NCI-H748 (cell line): ENCODE results near the gene KRTAP12-1.
A peak's percentile ranks its signal among the peaks of the same experiment; 100 is the strongest.
"Not testable (repeated sequence)": the region's sequence is repeated elsewhere in the genome, so short reads cannot be mapped to it uniquely, and the experiment has no call there.

ENCODE experiments used
- DNase-seq: peaks from one replicate; lab custom pipeline; 2025; ENCODE audit not compliant: unreplicated experiment; lab: John Stamatoyannopoulos, UW

Gene KRTAP12-1

GRCh38 chr21:44699502-44700001 lies 17.6 kb upstream of the KRTAP12-1 start:
- no peak for DNase-seq

DNA sequence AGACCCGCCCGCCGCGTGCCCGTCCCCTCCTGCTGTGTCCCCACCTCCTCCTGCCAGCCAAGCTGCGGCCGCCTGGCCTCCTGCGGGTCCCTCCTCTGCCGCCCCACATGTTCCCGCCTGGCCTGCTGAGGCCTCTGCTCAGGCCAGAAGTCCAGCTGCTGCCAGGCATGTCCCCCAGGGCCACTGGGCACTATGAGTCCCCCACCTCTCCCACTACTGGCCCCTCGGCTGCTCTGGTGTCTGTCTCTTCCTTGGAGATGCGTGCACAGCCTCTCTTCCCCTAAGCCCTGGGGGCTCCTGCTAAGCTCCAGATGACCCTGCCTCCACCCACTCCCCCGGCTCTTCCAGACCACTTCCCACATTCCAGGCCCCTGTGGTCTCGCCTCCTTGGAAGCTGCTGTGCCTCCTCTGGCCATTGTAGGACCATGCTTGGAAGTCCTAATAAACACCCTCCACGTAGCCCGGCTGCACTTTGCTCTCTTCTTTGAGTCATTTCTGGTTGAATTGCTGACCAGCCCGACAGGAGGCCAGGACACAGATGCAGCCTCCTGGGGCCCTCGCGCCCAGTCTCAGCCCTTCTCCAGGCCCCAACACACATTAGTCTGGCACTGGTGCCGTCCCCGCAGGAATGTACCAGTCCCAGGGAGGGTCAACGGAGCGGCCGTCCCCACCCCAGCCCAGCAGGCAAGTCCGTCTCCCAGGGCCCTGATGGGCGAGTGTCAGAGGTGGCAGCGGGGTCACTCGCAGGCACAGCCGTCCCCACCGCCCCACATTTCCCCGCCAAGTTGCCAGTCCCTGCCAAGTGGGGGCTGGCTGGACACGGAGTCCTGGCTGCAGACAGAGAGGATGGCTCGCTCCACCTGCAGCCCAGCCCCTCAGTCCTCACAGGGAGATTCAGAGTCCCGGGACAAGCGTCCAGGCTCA lies 16.1 kb upstream of the KRTAP12-1 start:
- DNase-seq = no peak

DNA sequence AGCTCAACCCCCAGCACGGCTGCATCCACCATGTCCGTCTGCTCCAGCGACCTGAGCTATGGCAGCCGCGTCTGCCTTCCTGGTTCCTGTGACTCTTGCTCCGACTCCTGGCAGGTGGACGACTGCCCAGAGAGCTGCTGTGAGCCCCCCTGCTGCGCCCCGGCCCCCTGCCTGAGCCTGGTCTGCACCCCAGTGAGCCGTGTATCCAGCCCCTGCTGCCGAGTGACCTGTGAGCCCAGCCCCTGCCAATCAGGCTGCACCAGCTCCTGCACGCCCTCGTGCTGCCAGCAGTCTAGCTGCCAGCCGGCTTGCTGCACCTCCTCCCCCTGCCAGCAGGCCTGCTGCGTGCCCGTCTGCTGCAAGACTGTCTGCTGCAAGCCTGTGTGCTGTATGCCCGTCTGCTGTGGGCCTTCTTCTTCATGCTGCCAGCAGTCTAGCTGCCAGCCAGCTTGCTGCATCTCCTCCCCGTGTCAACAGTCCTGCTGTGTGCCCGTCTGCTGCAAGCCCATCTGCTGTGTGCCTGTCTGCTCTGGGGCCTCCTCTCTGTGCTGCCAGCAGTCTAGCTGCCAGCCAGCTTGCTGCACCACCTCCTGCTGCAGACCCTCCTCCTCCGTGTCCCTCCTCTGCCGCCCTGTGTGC lies 15.3 kb upstream of the KRTAP12-1 start, which contains the start of gene KRTAP10-12:
Gene KRTAP10-12, plus strand, starts transcription at position 1 of the 639 bp plus-strand sequence. Its CDS starts 30 bp downstream, at position 31.
- not testable (repeated sequence) for DNase-seq

DNA sequence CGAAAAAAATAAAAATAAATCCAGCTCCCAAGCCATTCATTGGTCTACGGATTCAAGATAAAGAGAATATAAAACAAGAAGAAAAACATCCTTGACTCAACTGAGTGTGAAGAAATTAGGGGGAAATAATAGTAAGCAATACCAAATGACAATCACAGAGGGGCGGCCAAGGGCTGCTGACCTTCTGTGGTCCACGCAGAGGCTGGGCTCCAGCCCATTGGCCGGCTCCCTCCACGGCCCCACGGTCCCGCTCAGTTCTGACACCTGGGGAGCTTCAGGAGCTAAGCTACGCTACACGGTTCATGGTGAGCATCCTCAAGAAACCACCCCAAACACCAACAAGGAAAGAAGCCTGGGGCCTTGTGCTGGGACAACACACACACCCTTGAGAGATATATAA lies 14.6 kb upstream of the KRTAP12-1 start:
- no peak for DNase-seq

DNA sequence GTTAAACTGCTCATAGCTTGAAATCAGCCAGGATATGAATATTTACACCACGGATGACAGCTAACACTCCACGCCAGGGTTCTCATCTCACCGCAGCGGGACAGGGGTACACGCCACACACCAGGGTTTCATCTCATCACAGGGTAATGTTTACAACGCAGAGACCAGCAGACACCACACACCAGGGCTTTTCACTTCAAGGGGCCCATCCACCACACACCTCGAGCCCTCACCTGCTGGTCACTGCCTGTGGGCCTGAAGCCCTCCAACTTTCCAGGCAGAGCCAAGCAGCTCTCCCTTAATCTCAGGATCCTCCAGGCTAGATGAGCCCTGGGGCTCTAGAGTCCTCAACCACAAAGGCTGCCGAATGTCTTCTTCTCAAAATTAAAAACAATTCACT lies 13.7 kb upstream of the KRTAP12-1 start:
- DNase-seq = no peak

- no peak for DNase-seq
Measured at GRCh38 chr21:44695184-44695583, 13.2 kb upstream of the KRTAP12-1 start.

GRCh38 chr21:44694776-44695175 lies 12.8 kb upstream of the KRTAP12-1 start:
- no peak for DNase-seq

- DNase-seq = no peak
Measured at GRCh38 chr21:44692798-44693512, 11.0 kb upstream of the KRTAP12-1 start.

DNA sequence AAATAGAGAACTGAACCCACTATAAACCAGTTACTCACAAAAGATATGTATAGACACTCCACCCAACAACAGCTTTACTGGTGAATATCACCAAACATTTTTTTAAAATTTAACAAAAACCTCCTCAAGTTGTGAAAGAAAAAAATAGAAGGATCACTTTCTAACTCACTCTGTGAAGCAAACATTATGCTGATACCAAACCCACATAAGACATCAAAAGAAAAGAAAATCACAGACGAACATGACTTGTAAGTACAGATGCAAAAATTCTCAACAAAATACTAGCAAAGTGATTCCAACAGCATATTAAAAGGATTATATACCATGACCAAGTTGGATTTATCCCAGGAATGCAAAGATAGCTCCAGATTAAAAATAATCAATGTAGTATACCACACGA lies 9.7 kb upstream of the KRTAP12-1 start:
- no peak for DNase-seq

DNA sequence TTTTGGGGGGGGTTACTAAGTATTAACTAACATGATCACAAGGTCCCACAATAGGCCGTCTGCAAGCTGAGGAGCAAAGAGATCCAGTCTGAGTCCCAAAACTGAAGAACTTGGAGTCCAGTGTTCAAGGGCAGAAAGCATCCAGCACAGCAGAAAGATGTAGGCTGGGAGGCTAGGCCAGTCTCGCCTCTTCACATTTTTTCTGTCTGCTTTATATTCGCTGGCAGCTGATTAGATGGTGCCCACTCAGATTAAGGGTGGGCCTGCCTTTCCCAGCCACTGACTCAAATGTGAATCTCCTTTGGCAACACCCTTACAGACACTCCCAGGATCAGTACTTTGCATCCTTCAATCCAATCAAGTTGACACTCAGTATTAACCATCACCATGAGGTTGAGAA lies 7.8 kb upstream of the KRTAP12-1 start:
- DNase-seq = not testable (repeated sequence)

- DNase-seq = peak; percentile 60
Measured at GRCh38 chr21:44687671-44688070, 5.7 kb upstream of the KRTAP12-1 start.

DNA sequence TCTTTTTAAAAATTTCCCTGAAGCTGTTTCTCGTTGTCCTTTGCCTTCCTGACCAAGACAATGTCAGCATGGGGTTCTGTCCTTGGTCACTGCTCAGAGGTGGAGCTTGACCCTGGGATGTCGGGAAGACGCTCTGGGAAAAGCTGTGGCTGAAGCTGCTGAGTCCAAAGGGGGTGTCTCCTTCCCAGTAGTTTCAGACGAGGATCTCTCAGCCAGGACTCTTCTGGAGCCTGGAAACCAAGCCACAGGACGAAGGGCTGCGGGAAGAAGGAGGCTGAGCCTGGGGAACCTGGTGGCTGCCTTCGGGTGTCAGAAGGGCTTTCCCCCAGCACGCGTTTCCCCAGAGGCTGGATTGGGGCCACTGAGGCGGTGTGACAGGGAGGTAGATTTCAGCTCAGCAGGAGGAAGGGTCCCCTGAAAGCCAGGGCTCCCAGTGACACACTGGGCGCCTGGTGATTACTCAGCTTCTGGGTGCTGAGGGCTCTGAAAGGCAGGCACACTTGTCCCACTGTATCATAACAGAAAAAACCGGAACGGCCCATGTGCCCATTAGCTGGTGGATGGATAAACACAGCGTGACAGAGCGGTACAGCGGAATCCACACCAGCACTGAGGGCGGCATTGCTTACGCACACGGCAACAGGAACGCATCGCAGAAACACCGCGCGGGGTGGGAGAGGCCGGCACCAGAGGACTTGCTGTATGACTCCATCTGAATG lies 5.0 kb upstream of the KRTAP12-1 start:
- DNase-seq = peak; percentile 22

DNA sequence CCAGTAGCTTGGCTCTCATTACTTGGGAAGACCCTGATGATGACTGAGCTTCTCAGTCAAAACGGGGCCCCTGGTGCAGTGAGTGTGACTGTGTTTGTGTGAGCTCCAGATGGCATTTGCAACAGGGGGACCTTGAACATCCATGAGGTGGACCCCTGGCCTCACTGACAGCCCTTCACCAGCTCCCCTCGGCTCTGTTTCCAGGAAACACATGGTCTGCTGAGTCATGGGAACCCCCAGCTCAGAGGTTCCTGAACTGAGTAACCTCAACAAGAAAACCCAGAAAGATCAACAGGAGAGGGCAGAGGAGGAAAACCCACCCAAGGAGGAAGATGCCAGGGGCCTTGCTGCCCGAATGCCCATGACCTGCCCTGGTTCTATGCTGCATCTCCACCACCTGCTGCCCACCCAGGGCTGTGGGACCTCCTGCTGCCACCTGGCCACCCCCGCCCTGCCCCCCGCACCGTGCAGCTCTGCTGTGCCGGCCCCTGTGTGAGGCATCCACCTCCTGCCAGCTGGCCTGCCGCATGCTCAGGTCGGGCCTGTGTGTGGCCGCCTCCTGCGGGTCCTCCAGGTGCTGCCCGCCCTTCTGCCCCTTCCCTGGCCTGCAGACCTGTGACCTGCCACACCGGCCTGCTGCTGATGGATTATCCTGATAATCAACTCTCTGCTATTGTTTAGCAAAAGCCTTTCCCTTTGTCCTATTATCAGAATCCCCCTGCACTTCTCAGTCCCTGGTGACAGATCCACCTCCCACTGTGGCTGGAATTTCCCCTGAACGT lies 4.2 kb upstream of the KRTAP12-1 start:
- DNase-seq = peak; percentile 6

DNA sequence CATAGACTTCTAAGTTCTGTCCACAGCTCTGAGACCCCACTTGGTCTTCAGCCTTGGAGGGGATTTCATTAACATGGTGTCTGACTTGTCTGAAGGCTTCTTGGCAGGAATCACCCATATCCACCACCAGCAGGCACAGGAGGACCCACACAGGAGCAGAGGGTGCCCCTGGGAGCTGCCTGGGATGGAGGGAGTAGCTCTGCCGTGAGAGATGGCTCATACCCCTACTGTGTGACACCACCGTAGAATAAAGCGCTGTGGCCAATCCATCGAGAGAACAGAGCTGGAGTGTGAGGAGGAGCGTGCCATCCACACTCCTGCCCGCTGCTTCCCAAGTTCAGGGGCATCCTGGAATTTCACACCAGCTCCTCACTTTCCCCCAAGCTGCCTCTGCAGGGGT lies 3.1 kb upstream of the KRTAP12-1 start:
- not testable (repeated sequence) for DNase-seq

DNA sequence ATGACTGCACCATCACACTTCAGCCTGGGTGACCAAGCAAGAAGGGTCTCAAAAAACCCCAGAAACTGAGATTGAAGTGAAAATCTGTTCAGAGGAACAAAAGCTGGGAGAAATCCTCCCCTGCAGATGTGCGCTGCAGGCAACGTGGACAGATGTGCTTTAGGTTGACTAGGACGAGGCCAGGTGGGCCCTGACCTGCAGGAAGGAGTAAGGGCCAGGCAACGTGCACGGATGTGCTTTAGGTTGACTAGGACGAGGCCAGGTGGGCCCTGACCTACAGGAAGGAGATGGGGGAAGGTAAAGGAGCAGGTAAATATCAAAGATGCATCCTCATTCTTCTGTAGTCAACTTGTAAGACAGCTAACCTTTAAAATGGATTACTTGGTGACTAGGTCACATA lies 2.5 kb upstream of the KRTAP12-1 start:
- DNase-seq = no peak

GRCh38 chr21:44684077-44684476 lies 2.1 kb upstream of the KRTAP12-1 start:
- no peak for DNase-seq

DNA sequence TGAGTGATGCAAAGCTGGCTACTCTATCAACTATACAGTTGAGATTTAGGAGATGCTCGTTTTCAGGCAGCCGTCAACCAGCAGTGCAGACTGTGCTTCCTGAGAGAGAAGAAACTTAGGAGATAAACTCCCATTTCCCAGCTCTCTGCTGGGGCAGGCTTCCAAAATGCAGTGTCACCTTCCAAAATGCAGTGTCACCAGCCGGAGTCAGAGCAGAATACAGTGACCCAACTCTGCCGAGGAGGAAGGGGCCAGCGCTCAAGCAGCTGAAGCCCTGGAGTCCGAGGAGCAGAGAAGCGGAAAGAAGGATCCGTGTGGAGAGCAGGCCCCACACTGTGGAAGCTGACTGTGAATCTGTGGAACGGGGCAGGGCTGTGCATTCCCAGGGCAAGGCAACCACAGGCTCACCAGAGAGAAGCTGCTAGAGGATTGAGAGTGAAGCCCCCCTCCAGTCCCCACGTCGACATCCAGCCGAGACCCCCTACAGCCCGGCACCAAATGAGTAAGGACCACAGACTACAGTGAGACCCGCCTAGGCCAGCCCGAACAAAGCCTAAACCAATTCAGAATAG lies 703 bp upstream of the KRTAP12-1 start:
- no peak for DNase-seq

GRCh38 chr21:44681152-44681551 lies 811 bp downstream of the KRTAP12-1 start:
- no peak for DNase-seq

GRCh38 chr21:44677881-44678280 lies 4.1 kb downstream of the KRTAP12-1 start:
- no peak for DNase-seq

GRCh38 chr21:44671911-44672310 lies 10.1 kb downstream of the KRTAP12-1 start:
- no peak for DNase-seq
